ENCODE data around the gene TSPAN13. TPM values are rescaled to one million over a fixed set of nuclear protein-coding genes. Genes with fewer than 3 reads are reported as not detected.

TSPAN13 gene
- total and polyA plus RNA-seq, 10 of the 15 experiments (the other 5 are each of a cell fraction or from before 2014, with no cell fraction given) = 0.26 to 0.37 TPM; not detected in 8

GRCh38 chr7:16774986-16775385 lies 21.4 kb downstream of the TSPAN13 start:
- Histone ChIP-seq H3K27me3 (replicated peaks in 1 of 2; ENCODE audit: control insufficient read depth in 2 of 2, insufficient read depth in 2 of 2, low read length in 1 of 2) (no peaks in the 10 kb centered on the region; a peak in 1 of 4 replicates), H3K27ac (ENCODE audit: control insufficient read depth, insufficient read depth) (no peak overlapping the region), H4K20me1 (ENCODE audit: control insufficient read depth, insufficient read depth) (no peaks in the 10 kb centered on the region), H3K4me1 (ENCODE audit: control insufficient read depth, insufficient read depth, low read length) (no peaks in the 10 kb centered on the region; the same call in 1 of the 2 replicates), H3K36me3 (ENCODE audit: control insufficient read depth in 2 of 2, insufficient read depth in 2 of 2, low read length in 1 of 2) (no peaks in the 10 kb centered on the region), H3K9me3 (replicated peaks; ENCODE audit: control insufficient read depth, insufficient read depth, low read length) (no peaks in the 10 kb centered on the region), H3K79me2 (ENCODE audit: control insufficient read depth, insufficient read depth, low read length) (no peaks in the 10 kb centered on the region), H3K9ac (ENCODE audit: control insufficient read depth, insufficient read depth, low read length) (no peak overlapping the region), H2AFZ (ENCODE audit: control insufficient read depth, low read depth, low read length) (no peak overlapping the region), H3K4me3 (no peak overlapping the region), H3K4me2 (ENCODE audit: control insufficient read depth, insufficient read depth) (no peak overlapping the region)
- ChIA-PET POLR2A (interaction anchor here (0.6 kb wide), 1 partner anchor 259 kb away, joined by 7 read pairs; no protein-coding TSS in a partner anchor), RAD21 (ENCODE audit: unreplicated experiment) (no interaction called here), CTCF (interaction anchor here (0.6 kb wide), 1 partner anchor 209 kb away, joined by 3 read pairs; no protein-coding TSS in a partner anchor), SMC1A (ENCODE audit: uncharacterized antibody, unreplicated experiment) (interaction anchor here (0.9 kb wide), 1 partner anchor 11 kb away, joined by 3 read pairs; no protein-coding TSS in a partner anchor)
- in situ Hi-C loops (cut with MboI) = no loop called here
- intact Hi-C loops (cut with micrococcal nuclease; ENCODE audit: unreplicated experiment) = no loop called here
- DNase-seq (ENCODE audit: low read depth, low spot score) (no peak), FAIRE-seq (no peak), ATAC-seq (no peak)
- no peak for TF ChIP-seq POLR2AphosphoS5 (IDR thresholded peaks at IDR 0.05; ENCODE audit: low read length)
- no peak for TF ChIP-seq YY1 (IDR thresholded peaks at IDR 0.05; ENCODE audit: low read depth, low read length)
- no peak for TF ChIP-seq MTA2 (IDR thresholded peaks at IDR 0.05; ENCODE audit: low read depth)
- TF ChIP-seq SKIL (IDR thresholded peaks at IDR 0.05; ENCODE audit: low read depth, poor library complexity, severe bottlenecking) = no peak
- no peak for TF ChIP-seq EZH2 (IDR thresholded peaks at IDR 0.05; ENCODE audit: borderline replicate concordance, control insufficient read depth, low read depth, low read length)
- no peak for TF ChIP-seq SMC3 (IDR thresholded peaks at IDR 0.05; ENCODE audit: borderline replicate concordance, low read length)
- TF ChIP-seq RFX5 (IDR thresholded peaks at IDR 0.05; ENCODE audit: low read depth, low read length) = no peak
- no peak for TF ChIP-seq SMAD1 (IDR thresholded peaks at IDR 0.05; ENCODE audit: low read depth, partially characterized antibody)
- BruUV-seq (replicated peaks) = no TSS peak

Measured in GM12878 (cell line).